HEK293 (cell line): Measurements from ENCODE around the gene NECAP2.

Source experiments
- BCL11A ChIP-seq: fragments of 450-650 bp; formaldehyde crosslinking; IDR thresholded peaks from 2 replicates; pipeline ENCODE4 v1.5.1; 2016; ENCODE audit warnings: low read depth, missing biosample characterization, missing genetic modification characterization
- GFI1B ChIP-seq: fragments of 450-650 bp; formaldehyde crosslinking; IDR thresholded peaks from 2 replicates; pipeline ENCODE4 v1.5.1; 2016; ENCODE audit warnings: missing biosample characterization, missing genetic modification characterization
- HOXA7 ChIP-seq: sonication (generic); formaldehyde crosslinking; IDR thresholded peaks from 2 replicates; pipeline ENCODE4 v1.8.1; 2022; ENCODE audit warnings: missing genetic modification reagents, borderline replicate concordance
- HOXD13 ChIP-seq: sonication (generic); formaldehyde crosslinking; IDR thresholded peaks from 2 replicates; pipeline ENCODE4 v1.8.0; 2022; ENCODE audit warnings: missing genetic modification reagents, borderline replicate concordance
- MYNN ChIP-seq: fragments of 450-650 bp; formaldehyde crosslinking; IDR thresholded peaks from 2 replicates; pipeline ENCODE4 v1.5.1; 2016; ENCODE audit warnings: missing biosample characterization, missing genetic modification characterization, borderline replicate concordance
- REPIN1 ChIP-seq: fragments of 450-650 bp; formaldehyde crosslinking; IDR thresholded peaks from 2 replicates; pipeline ENCODE4 v1.5.1; 2017; ENCODE audit warnings: missing biosample characterization, missing genetic modification characterization, low read depth
- YY2 ChIP-seq: fragments of 450-650 bp; formaldehyde crosslinking; IDR thresholded peaks from 2 replicates; pipeline ENCODE4 v1.5.1; 2016; ENCODE audit warnings: missing biosample characterization, missing genetic modification characterization
- ZBTB10 ChIP-seq: fragments of 450-650 bp; formaldehyde crosslinking; IDR thresholded peaks from 2 replicates; pipeline ENCODE4 v1.5.1; 2016; ENCODE audit warnings: missing biosample characterization, missing genetic modification characterization
- ZBTB20 ChIP-seq: fragments of 450-650 bp; formaldehyde crosslinking; IDR thresholded peaks from 2 replicates; pipeline ENCODE4 v1.5.1; 2016; ENCODE audit warnings: missing biosample characterization, missing genetic modification characterization
- ZBTB44 ChIP-seq: fragments of 450-650 bp; IDR thresholded peaks from 2 replicates; pipeline ENCODE4 v1.5.1; 2018; ENCODE audit warnings: missing biosample characterization, mild to moderate bottlenecking, missing genetic modification characterization
- ZNF18 ChIP-seq: fragments of 450-650 bp; formaldehyde crosslinking; IDR thresholded peaks from 2 replicates; pipeline ENCODE4 v1.5.1; 2016; ENCODE audit warnings: missing biosample characterization, missing genetic modification characterization
- ZNF19 ChIP-seq: fragments of 450-650 bp; formaldehyde crosslinking; IDR thresholded peaks from 2 replicates; pipeline ENCODE4; 2016; ENCODE audit warnings: missing biosample characterization, missing genetic modification characterization, low read depth
- ZNF2 ChIP-seq: fragments of 450-650 bp; formaldehyde crosslinking; IDR thresholded peaks from 2 replicates; pipeline ENCODE4 v1.5.1; 2016; ENCODE audit warnings: missing biosample characterization, missing genetic modification characterization
- ZNF280D ChIP-seq: fragments of 450-650 bp; formaldehyde crosslinking; IDR thresholded peaks from 2 replicates; pipeline ENCODE4 v1.5.1; 2016; ENCODE audit warnings: missing biosample characterization, missing genetic modification characterization
- ZNF394 ChIP-seq: fragments of 450-650 bp; formaldehyde crosslinking; IDR thresholded peaks from 2 replicates; pipeline ENCODE4 v1.5.1; 2016; ENCODE audit warnings: missing biosample characterization, missing genetic modification characterization, mild to moderate bottlenecking, moderate library complexity, borderline replicate concordance
- ZNF416 ChIP-seq: fragments of 450-650 bp; formaldehyde crosslinking; IDR thresholded peaks from 2 replicates; pipeline ENCODE4 v1.5.1; 2016; ENCODE audit warnings: missing biosample characterization, missing genetic modification characterization
- ZNF544 ChIP-seq: fragments of 450-650 bp; formaldehyde crosslinking; IDR thresholded peaks from 2 replicates; pipeline ENCODE4 v1.5.0; 2017; ENCODE audit warnings: missing biosample characterization, missing genetic modification characterization
- ZNF610 ChIP-seq: fragments of 450-650 bp; formaldehyde crosslinking; IDR thresholded peaks from 2 replicates; pipeline ENCODE4 v1.5.1; 2016; ENCODE audit warnings: missing biosample characterization, missing genetic modification characterization, borderline replicate concordance
- ZNF677 ChIP-seq: fragments of 450-650 bp; IDR thresholded peaks from 2 replicates; pipeline ENCODE4 v1.5.0; 2018; ENCODE audit warnings: missing biosample characterization, mild to moderate bottlenecking, missing genetic modification characterization, moderate library complexity
- ZNF704 ChIP-seq: fragments of 450-650 bp; formaldehyde crosslinking; IDR thresholded peaks from 2 replicates; pipeline ENCODE4 v1.5.1; 2016; ENCODE audit warnings: missing biosample characterization, missing genetic modification characterization
- ZNF747 ChIP-seq: fragments of 450-650 bp; formaldehyde crosslinking; IDR thresholded peaks from 2 replicates; pipeline ENCODE4 v1.5.1; 2016; ENCODE audit warnings: missing biosample characterization, missing genetic modification characterization
- ZNF792 ChIP-seq: fragments of 450-650 bp; formaldehyde crosslinking; IDR thresholded peaks from 2 replicates; pipeline ENCODE4 v1.5.1; 2016; ENCODE audit warnings: missing biosample characterization, missing genetic modification characterization
- TF ChIP-seq, protein P1 (sequence below): fragments of 450-650 bp; formaldehyde crosslinking; IDR thresholded peaks from 2 replicates; pipeline ENCODE4 v1.5.1; 2016; ENCODE audit warnings: missing biosample characterization, missing genetic modification characterization
- TF ChIP-seq, protein P2 (sequence below): fragments of 450-650 bp; formaldehyde crosslinking; IDR thresholded peaks from 2 replicates; pipeline ENCODE4 v1.5.1; 2017; ENCODE audit warnings: missing biosample characterization, missing genetic modification characterization

Gene NECAP2

DNA sequence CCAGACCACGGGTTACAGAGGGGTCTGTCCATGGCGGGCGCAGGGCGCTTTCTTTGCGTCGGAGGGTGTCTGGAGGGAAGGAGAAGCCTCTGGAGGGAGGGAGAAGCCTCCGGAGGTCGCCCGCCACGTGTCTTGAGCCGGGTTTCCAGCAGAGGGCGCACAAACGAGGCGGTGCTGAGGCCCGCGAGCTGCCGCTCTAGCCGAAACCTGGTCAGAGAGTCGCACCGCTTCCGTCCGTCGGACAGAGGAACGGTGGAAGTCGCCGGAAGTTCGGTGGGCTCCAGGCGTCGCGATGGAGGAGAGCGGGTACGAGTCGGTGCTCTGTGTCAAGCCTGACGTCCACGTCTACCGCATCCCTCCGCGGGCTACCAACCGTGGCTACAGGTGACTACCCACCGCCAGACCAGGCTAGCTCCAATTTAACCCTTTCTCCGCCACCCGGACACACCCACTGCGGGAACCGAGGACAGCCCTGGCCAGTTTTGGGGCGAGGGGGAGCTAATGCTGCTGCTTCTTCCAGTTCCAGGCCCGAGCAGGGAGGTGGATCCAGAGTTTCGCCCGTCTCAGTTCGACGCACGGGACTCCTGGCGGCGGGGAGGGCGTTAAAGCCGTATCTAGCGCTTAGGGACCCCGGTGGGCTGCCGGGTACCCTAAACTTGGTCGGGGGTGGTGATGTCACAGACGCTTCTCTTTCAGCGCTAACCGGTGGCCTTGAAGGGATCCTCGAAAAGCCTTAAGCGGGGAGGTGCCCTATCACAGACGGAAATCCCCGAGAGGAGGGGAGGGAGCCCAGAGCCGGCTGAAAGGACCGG is at the start of gene NECAP2 (continued):
- TF ChIP-seq BCL11A (tag by site-specific recombination) (peak; percentile 73; the same call in 1 of the 2 replicates), MYNN (tag by site-specific recombination) (0 out of 2 replicates have a peak, but pooled peaks have one; percentile 42), ZNF280D (no peak), ZNF19 (tag by site-specific recombination) (no peak), ZNF394 (peak; percentile 100), ZNF416 (tag by site-specific recombination) (no peak), HOXD13 (no peak), HOXA7 (no peak), REPIN1 (tag by site-specific recombination) (peak; percentile 73; the same call in 1 of the 2 replicates), ZNF610 (tag by site-specific recombination) (peak; percentile 78), ZNF704 (no peak), ZNF747 (tag by site-specific recombination) (no peak), ZBTB20 (tag by site-specific recombination) (peak; percentile 33; the same call in 1 of the 2 replicates), ZBTB10 (tag by site-specific recombination) (0 out of 2 replicates have a peak, but pooled peaks have one; percentile 24), ZNF18 (tag by site-specific recombination) (peak; percentile 44), ZNF544 (tag by site-specific recombination) (no peak), ZNF792 (tag by site-specific recombination) (no peak), ZNF677 (no peak), YY2 (tag by site-specific recombination) (peak; percentile 66), ZNF2 (tag by site-specific recombination) (peak; percentile 90), GFI1B (0 out of 2 replicates have a peak, but pooled peaks have one; percentile 22), ZBTB44 (tag by site-specific recombination) (no peak)
- TF ChIP-seq, protein P1, sequence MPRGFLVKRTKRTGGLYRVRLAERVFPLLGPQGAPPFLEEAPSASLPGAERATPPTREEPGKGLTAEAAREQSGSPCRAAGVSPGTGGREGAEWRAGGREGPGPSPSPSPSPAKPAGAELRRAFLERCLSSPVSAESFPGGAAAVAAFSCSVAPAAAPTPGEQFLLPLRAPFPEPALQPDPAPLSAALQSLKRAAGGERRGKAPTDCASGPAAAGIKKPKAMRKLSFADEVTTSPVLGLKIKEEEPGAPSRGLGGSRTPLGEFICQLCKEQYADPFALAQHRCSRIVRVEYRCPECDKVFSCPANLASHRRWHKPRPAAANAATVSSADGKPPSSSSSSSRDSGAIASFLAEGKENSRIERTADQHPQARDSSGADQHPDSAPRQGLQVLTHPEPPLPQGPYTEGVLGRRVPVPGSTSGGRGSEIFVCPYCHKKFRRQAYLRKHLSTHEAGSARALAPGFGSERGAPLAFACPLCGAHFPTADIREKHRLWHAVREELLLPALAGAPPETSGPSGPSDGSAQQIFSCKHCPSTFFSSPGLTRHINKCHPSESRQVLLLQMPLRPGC (tag by site-specific recombination) = peak; percentile 80; the same call in 1 of the 2 replicates
- TF ChIP-seq, protein P2, sequence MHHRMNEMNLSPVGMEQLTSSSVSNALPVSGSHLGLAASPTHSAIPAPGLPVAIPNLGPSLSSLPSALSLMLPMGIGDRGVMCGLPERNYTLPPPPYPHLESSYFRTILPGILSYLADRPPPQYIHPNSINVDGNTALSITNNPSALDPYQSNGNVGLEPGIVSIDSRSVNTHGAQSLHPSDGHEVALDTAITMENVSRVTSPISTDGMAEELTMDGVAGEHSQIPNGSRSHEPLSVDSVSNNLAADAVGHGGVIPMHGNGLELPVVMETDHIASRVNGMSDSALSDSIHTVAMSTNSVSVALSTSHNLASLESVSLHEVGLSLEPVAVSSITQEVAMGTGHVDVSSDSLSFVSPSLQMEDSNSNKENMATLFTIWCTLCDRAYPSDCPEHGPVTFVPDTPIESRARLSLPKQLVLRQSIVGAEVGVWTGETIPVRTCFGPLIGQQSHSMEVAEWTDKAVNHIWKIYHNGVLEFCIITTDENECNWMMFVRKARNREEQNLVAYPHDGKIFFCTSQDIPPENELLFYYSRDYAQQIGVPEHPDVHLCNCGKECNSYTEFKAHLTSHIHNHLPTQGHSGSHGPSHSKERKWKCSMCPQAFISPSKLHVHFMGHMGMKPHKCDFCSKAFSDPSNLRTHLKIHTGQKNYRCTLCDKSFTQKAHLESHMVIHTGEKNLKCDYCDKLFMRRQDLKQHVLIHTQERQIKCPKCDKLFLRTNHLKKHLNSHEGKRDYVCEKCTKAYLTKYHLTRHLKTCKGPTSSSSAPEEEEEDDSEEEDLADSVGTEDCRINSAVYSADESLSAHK = peak; percentile 24; the same call in 1 of the 2 replicates
